OCI-LY1 (cell line): Measurements from ENCODE around the gene CIAPIN1.

Experiments
- CTCF ChIP-seq: fragments of 200-600 bp; sonication (generic), shearing (Covaris generic); IDR thresholded peaks from 2 replicates; pipeline ENCODE4 v1.5.1; 2017; ENCODE audit warnings: mild to moderate bottlenecking, antibody characterized with exemption, low read length, moderate library complexity, mixed read lengths
- EZH2 ChIP-seq: fragments of 200-600 bp; sonication (generic), shearing (Covaris generic); IDR thresholded peaks from 2 replicates; pipeline ENCODE4 v1.8.0; 2017; ENCODE audit warnings: borderline replicate concordance, mixed run types, mild to moderate bottlenecking, antibody characterized with exemption, low read length, moderate library complexity, mixed read lengths

GRCh38 chr16:57473906-57474305 lies 26.7 kb upstream of the CIAPIN1 start:
- TF ChIP-seq CTCF (no peak), EZH2 (no peak)
